ENCODE results near the gene CBFA2T3. TPM values are rescaled to one million over a fixed set of nuclear protein-coding genes. Genes with fewer than 3 reads are reported as not detected.

Gene CBFA2T3
- total and polyA plus RNA-seq, 2 of the 13 experiments (the other 11 are each of a cell fraction or from before 2014, with no cell fraction given): 0.05 TPM; not detected in 1

DNA sequence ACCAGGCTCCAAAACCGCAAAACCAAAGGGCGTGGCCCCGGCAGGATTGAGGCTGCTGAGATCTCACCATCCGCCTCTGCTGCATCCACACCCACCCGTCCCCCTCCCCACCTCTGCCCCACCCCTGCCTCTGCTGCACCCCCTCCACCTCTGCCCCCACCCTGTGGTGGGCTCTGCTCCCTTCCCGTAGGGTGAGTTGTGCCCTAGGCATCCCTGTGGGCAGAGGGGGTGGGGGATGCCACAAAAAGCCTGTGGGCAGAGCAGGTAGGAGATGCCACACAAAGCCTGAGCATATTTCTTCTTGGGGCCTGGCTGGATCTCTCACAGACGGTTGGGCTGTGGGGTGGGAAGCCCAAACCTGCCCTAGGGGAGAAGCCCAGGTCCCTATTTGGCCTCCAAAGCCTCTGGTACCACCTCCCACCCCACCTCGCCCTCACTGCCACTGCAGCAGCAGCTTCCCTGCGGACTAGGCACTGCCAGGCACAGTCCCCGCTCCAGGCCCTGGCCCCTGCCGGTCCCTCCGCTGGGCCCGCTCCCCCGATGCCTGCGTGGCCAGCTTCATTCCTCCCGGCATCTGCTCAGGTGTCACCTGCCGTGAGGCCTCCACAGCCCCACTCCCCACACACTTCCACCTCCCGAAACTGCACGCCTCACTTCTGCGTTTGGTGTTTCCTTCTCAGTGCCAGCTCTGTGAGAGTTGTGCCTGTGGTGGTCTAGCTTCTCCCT lies 99.3 kb downstream of the CBFA2T3 start (continued):
- TF ChIP-seq, protein P1, sequence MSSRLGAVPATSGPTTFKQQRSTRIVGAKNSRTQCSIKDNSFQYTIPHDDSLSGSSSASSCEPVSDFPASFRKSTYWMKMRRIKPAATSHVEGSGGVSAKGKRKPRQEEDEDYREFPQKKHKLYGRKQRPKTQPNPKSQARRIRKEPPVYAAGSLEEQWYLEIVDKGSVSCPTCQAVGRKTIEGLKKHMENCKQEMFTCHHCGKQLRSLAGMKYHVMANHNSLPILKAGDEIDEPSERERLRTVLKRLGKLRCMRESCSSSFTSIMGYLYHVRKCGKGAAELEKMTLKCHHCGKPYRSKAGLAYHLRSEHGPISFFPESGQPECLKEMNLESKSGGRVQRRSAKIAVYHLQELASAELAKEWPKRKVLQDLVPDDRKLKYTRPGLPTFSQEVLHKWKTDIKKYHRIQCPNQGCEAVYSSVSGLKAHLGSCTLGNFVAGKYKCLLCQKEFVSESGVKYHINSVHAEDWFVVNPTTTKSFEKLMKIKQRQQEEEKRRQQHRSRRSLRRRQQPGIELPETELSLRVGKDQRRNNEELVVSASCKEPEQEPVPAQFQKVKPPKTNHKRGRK (CRISPR knock-in tag; IDR thresholded peaks at IDR 0.05): no peak
- no peak for TF ChIP-seq SAFB2 (CRISPR knock-in tag; IDR thresholded peaks at IDR 0.05; ENCODE audit: borderline replicate concordance, low read depth)
- TF ChIP-seq, protein P2, sequence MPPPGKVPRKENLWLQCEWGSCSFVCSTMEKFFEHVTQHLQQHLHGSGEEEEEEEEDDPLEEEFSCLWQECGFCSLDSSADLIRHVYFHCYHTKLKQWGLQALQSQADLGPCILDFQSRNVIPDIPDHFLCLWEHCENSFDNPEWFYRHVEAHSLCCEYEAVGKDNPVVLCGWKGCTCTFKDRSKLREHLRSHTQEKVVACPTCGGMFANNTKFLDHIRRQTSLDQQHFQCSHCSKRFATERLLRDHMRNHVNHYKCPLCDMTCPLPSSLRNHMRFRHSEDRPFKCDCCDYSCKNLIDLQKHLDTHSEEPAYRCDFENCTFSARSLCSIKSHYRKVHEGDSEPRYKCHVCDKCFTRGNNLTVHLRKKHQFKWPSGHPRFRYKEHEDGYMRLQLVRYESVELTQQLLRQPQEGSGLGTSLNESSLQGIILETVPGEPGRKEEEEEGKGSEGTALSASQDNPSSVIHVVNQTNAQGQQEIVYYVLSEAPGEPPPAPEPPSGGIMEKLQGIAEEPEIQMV (CRISPR knock-in tag; IDR thresholded peaks at IDR 0.05; ENCODE audit: low read depth): no peak
- no peak for TF ChIP-seq CHD2 (IDR thresholded peaks at IDR 0.05; ENCODE audit: low read depth, low read length)
- no peak for TF ChIP-seq NCOA1 (CRISPR knock-in tag; IDR thresholded peaks at IDR 0.05)
- TF ChIP-seq, protein P3, sequence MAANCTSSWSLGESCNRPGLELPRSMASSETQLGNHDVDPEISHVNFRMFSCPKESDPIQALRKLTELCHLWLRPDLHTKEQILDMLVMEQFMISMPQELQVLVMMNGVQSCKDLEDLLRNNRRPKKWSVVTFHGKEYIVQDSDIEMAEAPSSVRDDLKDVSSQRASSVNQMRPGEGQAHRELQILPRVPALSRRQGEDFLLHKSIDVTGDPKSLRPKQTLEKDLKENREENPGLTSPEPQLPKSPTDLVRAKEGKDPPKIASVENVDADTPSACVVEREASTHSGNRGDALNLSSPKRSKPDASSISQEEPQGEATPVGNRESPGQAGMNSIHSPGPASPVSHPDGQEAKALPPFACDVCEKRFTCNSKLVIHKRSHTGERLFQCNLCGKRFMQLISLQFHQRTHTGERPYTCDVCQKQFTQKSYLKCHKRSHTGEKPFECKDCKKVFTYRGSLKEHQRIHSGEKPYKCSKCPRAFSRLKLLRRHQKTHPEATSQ (CRISPR knock-in tag; IDR thresholded peaks at IDR 0.05; ENCODE audit: borderline replicate concordance): no peak
- no peak for TF ChIP-seq NAIF1 (CRISPR knock-in tag; IDR thresholded peaks at IDR 0.05; ENCODE audit: borderline replicate concordance)
- TF ChIP-seq ZNF468 (CRISPR knock-in tag; IDR thresholded peaks at IDR 0.05): no peak
- TF ChIP-seq, protein P4, sequence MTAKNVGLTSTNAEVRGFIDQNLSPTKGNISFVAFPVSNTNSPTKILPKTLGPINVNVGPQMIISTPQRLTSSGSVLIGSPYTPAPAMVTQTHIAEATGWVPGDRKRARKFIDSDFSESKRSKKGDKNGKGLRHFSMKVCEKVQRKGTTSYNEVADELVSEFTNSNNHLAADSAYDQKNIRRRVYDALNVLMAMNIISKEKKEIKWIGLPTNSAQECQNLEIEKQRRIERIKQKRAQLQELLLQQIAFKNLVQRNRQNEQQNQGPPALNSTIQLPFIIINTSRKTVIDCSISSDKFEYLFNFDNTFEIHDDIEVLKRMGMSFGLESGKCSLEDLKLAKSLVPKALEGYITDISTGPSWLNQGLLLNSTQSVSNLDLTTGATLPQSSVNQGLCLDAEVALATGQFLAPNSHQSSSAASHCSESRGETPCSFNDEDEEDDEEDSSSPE (CRISPR knock-in tag; IDR thresholded peaks at IDR 0.05): no peak
- TF ChIP-seq ZFP36L1 (CRISPR knock-in tag; IDR thresholded peaks at IDR 0.05): no peak
- TF ChIP-seq ZNF572 (CRISPR knock-in tag; IDR thresholded peaks at IDR 0.05): no peak
- TF ChIP-seq, protein P5, sequence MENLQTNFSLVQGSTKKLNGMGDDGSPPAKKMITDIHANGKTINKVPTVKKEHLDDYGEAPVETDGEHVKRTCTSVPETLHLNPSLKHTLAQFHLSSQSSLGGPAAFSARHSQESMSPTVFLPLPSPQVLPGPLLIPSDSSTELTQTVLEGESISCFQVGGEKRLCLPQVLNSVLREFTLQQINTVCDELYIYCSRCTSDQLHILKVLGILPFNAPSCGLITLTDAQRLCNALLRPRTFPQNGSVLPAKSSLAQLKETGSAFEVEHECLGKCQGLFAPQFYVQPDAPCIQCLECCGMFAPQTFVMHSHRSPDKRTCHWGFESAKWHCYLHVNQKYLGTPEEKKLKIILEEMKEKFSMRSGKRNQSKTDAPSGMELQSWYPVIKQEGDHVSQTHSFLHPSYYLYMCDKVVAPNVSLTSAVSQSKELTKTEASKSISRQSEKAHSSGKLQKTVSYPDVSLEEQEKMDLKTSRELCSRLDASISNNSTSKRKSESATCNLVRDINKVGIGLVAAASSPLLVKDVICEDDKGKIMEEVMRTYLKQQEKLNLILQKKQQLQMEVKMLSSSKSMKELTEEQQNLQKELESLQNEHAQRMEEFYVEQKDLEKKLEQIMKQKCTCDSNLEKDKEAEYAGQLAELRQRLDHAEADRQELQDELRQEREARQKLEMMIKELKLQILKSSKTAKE (CRISPR knock-in tag; IDR thresholded peaks at IDR 0.05; ENCODE audit: borderline replicate concordance): no peak

Measured in HepG2 (cell line).